Fibroblast of lung (primary cell): ENCODE data around the gene RFESD. TPM values are rescaled to one million over a fixed set of nuclear protein-coding genes. Genes with fewer than 3 reads are reported as not detected.

Source experiments
- DNase-seq, 2 donors: peaks; one replicate each; pipeline versions ENCODE4 v3.0.0 to v3.0.0-alpha.2; 2010; ENCODE audit warnings: low read depth in 2 of 2
- H2AFZ ChIP-seq: 2 replicates; pipeline ENCODE4 v1.5.1; 2012; ENCODE audit warnings: low read length, control low read depth, inconsistent platforms
- H3K27ac ChIP-seq: 2 replicates; pipeline ENCODE4 v1.5.1; 2011; ENCODE audit warnings: low read length, control low read depth; ENCODE audit not compliant: insufficient read depth
- H3K27me3 ChIP-seq: 2 replicates; pipeline ENCODE4 v1.5.1; 2011; ENCODE audit warnings: mild to moderate bottlenecking, low read length; ENCODE audit not compliant: control insufficient read depth, insufficient read depth
- H3K36me3 ChIP-seq: 2 replicates; pipeline ENCODE4 v1.5.1; 2011; ENCODE audit warnings: low read length; ENCODE audit not compliant: control insufficient read depth, insufficient read depth
- H3K4me1 ChIP-seq: 2 replicates; pipeline ENCODE4 v1.5.1; 2011; ENCODE audit warnings: low read length; ENCODE audit not compliant: control insufficient read depth, insufficient read depth; ENCODE audit errors: extremely low read depth
- H3K4me2 ChIP-seq: 2 replicates; pipeline ENCODE4 v1.5.1; 2011; ENCODE audit warnings: low read length, control low read depth; ENCODE audit not compliant: insufficient read depth; ENCODE audit errors: extremely low read depth
- H3K4me3 ChIP-seq, 4 experiments: fragments of 200-600 bp in 1 of 4; sonication (generic) in 1 of 4; replicated peaks in 1 of 4; 2 replicates each; pipeline ENCODE4 v1.5.1; 2011 to 2016; ENCODE audit warnings: low read length in 4 of 4, low read depth in 3 of 4, mild to moderate bottlenecking in 3 of 4, control low read depth in 2 of 4, inconsistent platforms in 1 of 4, mixed read lengths in 1 of 4; ENCODE audit not compliant: insufficient read depth in 1 of 4; ENCODE audit errors: control extremely low read depth in 1 of 4
- H3K79me2 ChIP-seq: 2 replicates; pipeline ENCODE4 v1.5.1; 2012; ENCODE audit warnings: mild to moderate bottlenecking, low read length, inconsistent platforms; ENCODE audit not compliant: control insufficient read depth, insufficient read depth
- H3K9ac ChIP-seq: 2 replicates; pipeline ENCODE4 v1.5.1; 2011; ENCODE audit warnings: mild to moderate bottlenecking, low read length, control low read depth; ENCODE audit not compliant: insufficient read depth
- H3K9me3 ChIP-seq: 2 replicates; pipeline ENCODE4 v1.5.1; 2012; ENCODE audit warnings: low read depth, low read length; ENCODE audit not compliant: control insufficient read depth, insufficient read depth
- H4K20me1 ChIP-seq: 2 replicates; pipeline ENCODE4 v1.5.1; 2011; ENCODE audit warnings: low read length; ENCODE audit not compliant: control insufficient read depth, insufficient read depth; ENCODE audit errors: extremely low read depth
- EZH2 ChIP-seq: IDR thresholded peaks from 2 replicates; pipeline ENCODE4 v1.5.1; 2012; ENCODE audit warnings: low read length, control low read depth, mild to moderate bottlenecking; ENCODE audit errors: missing control alignments
- polyA plus RNA-seq, 2 donors: library from polyadenylated mRNA; depleted of rRNA in 1 of 2; stranded (reverse) in 1 of 2; unstranded in 1 of 2; fragments of >200 nt; gene quantifications; 2 replicates each; pipeline ENCODE4 v1.2.1, GENCODE V29; 2011 to 2012; ENCODE audit warnings: missing spikeins in 1 of 2
- total RNA-seq: library from RNA; depleted of rRNA; stranded (reverse); fragments of >200 nt; gene quantifications from 2 replicates; pipeline ENCODE4 v1.2.1, GENCODE V29; 2014
- TF ChIP-seq, protein P1 (sequence below), 2 donors: IDR thresholded peaks in 1 of 2; conservative IDR thresholded peaks in 1 of 2; 1 replicate in 1 of 2; 2 replicates in 1 of 2; pipeline ENCODE4 v1.5.1; 2011 to 2012; ENCODE audit warnings: low read length in 2 of 2, control low read depth in 1 of 2, inconsistent platforms in 1 of 2, low read depth in 1 of 2, mild to moderate bottlenecking in 1 of 2

RFESD gene
- total and polyA plus RNA-seq, 2 donors (not counting 1 experiment from before 2014, with no cell fraction given), result 2.7 to 4.8 TPM

DNA sequence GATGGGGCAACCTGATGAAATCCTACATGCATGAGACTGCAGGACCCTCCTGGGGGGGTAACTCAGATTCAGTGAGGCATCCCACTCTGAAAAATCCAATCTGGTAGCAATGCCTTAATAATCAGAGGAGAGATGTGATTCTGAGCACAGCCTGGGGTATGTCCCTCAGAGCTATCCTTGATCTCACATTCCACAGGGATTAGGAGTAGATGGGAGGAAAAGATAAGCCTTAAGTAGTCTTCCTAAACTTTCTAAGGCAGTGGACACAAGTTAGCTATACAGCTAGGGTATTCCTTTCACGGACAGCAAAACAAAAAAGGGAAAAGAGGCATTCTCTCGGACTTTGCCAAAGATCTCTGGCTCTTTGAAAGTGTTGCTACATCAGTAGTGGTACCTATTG is 40.1 kb downstream of the RFESD start:
- Histone ChIP-seq H3K9ac (no peak overlapping the region), H3K79me2 (no peaks in the 10 kb centered on the region), H3K9me3 (no peaks in the 10 kb centered on the region), H3K27ac (no peak overlapping the region), H3K4me3 (no peak overlapping the region), H2AFZ (no peak overlapping the region), H3K36me3 (no peaks in the 10 kb centered on the region), H3K4me2 (no peak overlapping the region), H3K4me1 (no peaks in the 10 kb centered on the region), H4K20me1 (no peaks in the 10 kb centered on the region), H3K27me3 (no peaks in the 10 kb centered on the region)
- no peak for TF ChIP-seq EZH2
- TF ChIP-seq, protein P1, sequence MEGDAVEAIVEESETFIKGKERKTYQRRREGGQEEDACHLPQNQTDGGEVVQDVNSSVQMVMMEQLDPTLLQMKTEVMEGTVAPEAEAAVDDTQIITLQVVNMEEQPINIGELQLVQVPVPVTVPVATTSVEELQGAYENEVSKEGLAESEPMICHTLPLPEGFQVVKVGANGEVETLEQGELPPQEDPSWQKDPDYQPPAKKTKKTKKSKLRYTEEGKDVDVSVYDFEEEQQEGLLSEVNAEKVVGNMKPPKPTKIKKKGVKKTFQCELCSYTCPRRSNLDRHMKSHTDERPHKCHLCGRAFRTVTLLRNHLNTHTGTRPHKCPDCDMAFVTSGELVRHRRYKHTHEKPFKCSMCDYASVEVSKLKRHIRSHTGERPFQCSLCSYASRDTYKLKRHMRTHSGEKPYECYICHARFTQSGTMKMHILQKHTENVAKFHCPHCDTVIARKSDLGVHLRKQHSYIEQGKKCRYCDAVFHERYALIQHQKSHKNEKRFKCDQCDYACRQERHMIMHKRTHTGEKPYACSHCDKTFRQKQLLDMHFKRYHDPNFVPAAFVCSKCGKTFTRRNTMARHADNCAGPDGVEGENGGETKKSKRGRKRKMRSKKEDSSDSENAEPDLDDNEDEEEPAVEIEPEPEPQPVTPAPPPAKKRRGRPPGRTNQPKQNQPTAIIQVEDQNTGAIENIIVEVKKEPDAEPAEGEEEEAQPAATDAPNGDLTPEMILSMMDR (conservative IDR thresholded peaks at IDR 0.05 in 1 of 2, IDR thresholded peaks at IDR 0.05 in 1 of 2; ENCODE audit: low read depth in 1 of 2, low read length in 2 of 2), result no peak
- DNase-seq, result peak in 1 of 2 donors; percentile 36

DNA sequence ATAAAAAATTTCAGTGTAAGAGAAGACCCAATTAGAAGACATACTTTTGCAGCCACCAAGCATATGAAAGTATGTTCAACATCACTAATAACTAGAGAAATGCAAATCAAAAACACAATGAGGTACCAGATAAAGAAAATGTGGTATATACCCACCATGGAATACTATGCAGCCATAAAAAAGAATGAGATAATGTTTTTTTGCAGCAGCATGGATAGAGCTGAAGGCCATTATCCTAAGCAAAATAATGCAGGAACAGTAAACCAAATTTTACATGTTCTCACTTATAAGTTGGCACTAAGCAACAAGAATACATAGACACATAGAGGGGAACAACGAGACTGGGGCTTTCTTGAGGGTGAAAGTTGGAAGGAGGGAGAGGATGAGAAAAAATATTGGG is 43.1 kb downstream of the RFESD start:
- H3K4me1 ChIP-seq, result no peaks in the 10 kb centered on the region
- H3K4me2 ChIP-seq, result no peak overlapping the region
- H3K4me3 ChIP-seq, result no peak overlapping the region
- H3K36me3 ChIP-seq, result no peaks in the 10 kb centered on the region
- no peaks in the 10 kb centered on the region for H4K20me1 ChIP-seq
- no peaks in the 10 kb centered on the region for H3K79me2 ChIP-seq
- no peak overlapping the region for H2AFZ ChIP-seq
- no peak overlapping the region for H3K27ac ChIP-seq
- H3K27me3 ChIP-seq, result no peaks in the 10 kb centered on the region
- no peak overlapping the region for H3K9ac ChIP-seq
- no peak for TF ChIP-seq EZH2
- no peak for DNase-seq
- no peaks in the 10 kb centered on the region for H3K9me3 ChIP-seq

DNA sequence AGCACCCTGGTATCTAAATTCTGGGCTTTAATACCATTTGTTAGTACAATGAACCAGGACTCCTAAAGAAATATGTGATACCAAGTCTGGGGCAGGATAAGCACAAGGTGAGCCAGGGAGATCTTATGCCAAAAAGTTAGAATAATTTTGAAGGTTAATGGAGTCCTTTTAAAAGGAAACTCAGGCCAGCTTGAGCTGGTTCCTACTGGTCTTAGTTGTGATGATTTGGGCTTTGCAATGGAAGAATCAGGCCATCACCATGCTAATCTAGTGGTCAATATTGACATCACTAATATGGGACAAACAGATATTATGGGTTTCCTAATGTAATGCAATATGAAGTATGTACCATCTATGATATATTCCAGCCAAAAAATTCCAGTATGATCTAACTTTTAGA is 43.8 kb downstream of the RFESD start:
- Histone ChIP-seq H3K36me3 (no peaks in the 10 kb centered on the region), H3K4me3 (no peak overlapping the region), H3K27me3 (no peaks in the 10 kb centered on the region), H3K27ac (no peak overlapping the region), H3K4me1 (no peaks in the 10 kb centered on the region), H2AFZ (no peak overlapping the region), H3K9me3 (no peaks in the 10 kb centered on the region), H4K20me1 (no peaks in the 10 kb centered on the region), H3K4me2 (no peak overlapping the region), H3K9ac (no peak overlapping the region), H3K79me2 (no peaks in the 10 kb centered on the region)
- TF ChIP-seq, protein P1 (conservative IDR thresholded peaks at IDR 0.05 in 1 of 2, IDR thresholded peaks at IDR 0.05 in 1 of 2; ENCODE audit: low read depth in 1 of 2, low read length in 2 of 2), result no peak
- TF ChIP-seq EZH2, result no peak
- no peak for DNase-seq
